ENCODE results near the gene SYNE1. TPM values are rescaled to one million over a fixed set of nuclear protein-coding genes. Genes with fewer than 3 reads are reported as not detected.
"Not testable (repeated sequence)": the region's sequence is repeated elsewhere in the genome, so short reads cannot be mapped to it uniquely, and the experiment has no call there.

The SYNE1 gene
- total RNA-seq, 1 donor from 2014 or later, result 26.6 TPM

DNA sequence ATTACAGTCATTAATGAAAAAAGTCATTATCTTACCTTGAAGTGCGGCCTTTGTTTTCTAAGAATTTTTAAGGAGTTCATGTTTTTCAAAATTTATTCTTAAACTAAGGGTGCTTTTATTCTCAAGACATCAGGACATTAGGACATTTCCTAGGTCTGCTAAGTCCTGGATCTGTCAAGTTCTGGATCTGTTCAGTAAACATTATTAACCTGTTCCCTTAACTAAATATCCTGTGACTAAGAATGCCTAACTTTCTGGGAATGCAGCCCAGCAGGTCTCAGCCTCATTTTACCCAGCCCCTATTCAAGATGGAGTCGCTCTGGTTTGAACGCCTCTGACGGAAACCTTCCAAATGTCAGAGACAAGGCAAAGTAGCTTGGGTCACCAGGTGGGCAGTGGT is 302.6 kb downstream of the SYNE1 start:
- H3K27me3 Mint-ChIP-seq, result peaks cover 3% of the 10 kb centered on the region
- H3K27ac Mint-ChIP-seq, result no peak overlapping the region
- no peak for DNase-seq (ENCODE audit: extremely low spot score, unreplicated experiment)
- peaks cover 3% of the 10 kb centered on the region for H3K36me3 Mint-ChIP-seq
- H3K4me3 Mint-ChIP-seq, result no peak overlapping the region
- no peaks in the 10 kb centered on the region for H3K4me1 Mint-ChIP-seq (ENCODE audit: unreplicated experiment)
- no peak for TF ChIP-seq CTCF (conservative IDR thresholded peaks at IDR 0.05)
- no peaks in the 10 kb centered on the region for H3K9me3 Mint-ChIP-seq

GRCh38 chr6:152330961-152331360 is 306.2 kb downstream of the SYNE1 start:
- no peak overlapping the region for H3K4me3 Mint-ChIP-seq

DNA sequence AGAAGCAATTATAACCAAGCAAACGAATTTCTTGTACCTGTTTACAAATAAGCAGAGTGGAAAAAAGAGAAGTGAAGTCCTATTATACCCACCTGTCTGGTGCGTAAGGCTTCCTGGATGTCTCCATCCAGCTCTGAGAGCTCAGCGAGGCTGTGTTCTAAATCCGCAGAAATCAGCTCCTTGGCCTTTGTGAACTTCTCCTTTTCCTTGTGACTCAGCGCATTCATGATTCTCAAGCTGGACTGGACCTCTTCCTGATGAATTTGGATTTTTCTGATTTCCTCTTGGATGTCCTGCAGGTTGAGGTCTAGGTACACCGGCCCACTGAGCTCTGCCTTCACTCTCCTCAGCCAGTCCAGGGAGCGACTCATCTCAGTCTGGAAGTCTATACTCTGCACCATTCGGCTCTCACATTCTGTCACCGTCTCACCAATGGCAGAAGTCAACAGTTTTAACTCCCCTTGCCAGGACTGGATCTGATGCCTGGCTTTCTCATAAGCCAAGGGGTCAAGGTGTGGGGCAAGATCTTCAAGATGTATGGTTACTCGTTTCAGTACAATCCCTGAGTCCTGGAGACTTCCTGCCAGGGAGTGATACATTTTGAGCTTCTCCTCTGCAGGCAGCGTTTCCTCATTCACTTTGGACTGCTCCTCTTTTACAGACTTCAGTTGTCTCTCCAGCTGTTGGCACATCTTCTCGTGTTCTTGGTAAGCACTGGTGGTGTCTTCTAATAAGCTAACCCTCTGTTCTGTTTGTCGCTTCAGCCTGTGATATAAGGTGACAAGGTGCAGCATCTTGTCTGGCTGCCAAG is 307.3 kb downstream of the SYNE1 start:
- DNase-seq (ENCODE audit: extremely low spot score, unreplicated experiment), result no peak
- H3K9me3 Mint-ChIP-seq, result no peaks in the 10 kb centered on the region
- no peak overlapping the region for H3K27ac Mint-ChIP-seq
- TF ChIP-seq CTCF (conservative IDR thresholded peaks at IDR 0.05), result no peak
- no peaks in the 10 kb centered on the region for H3K27me3 Mint-ChIP-seq
- H3K4me3 Mint-ChIP-seq, result no peak overlapping the region
- no peaks in the 10 kb centered on the region for H3K4me1 Mint-ChIP-seq (ENCODE audit: unreplicated experiment)
- no peaks in the 10 kb centered on the region for H3K36me3 Mint-ChIP-seq

More at GRCh38 chr6:152330961-152331360, 306.2 kb downstream of the SYNE1 start:
- Mint-ChIP-seq H3K27ac (no peak overlapping the region), H3K36me3 (no peaks in the 10 kb centered on the region), H3K27me3 (no peaks in the 10 kb centered on the region), H3K9me3 (no peaks in the 10 kb centered on the region), H3K4me1 (ENCODE audit: unreplicated experiment) (no peaks in the 10 kb centered on the region)
- no peak for DNase-seq (ENCODE audit: extremely low spot score, unreplicated experiment)
- TF ChIP-seq CTCF (conservative IDR thresholded peaks at IDR 0.05), result no peak

- H3K27me3 Mint-ChIP-seq; H3K9me3 Mint-ChIP-seq; DNase-seq (ENCODE audit: extremely low spot score, unreplicated experiment); H3K36me3 Mint-ChIP-seq; H3K27ac Mint-ChIP-seq; H3K4me3 Mint-ChIP-seq; H3K4me1 Mint-ChIP-seq (ENCODE audit: unreplicated experiment): not testable (repeated sequence)
Measured at GRCh38 chr6:152328200-152328599, 309.0 kb downstream of the SYNE1 start.

DNA sequence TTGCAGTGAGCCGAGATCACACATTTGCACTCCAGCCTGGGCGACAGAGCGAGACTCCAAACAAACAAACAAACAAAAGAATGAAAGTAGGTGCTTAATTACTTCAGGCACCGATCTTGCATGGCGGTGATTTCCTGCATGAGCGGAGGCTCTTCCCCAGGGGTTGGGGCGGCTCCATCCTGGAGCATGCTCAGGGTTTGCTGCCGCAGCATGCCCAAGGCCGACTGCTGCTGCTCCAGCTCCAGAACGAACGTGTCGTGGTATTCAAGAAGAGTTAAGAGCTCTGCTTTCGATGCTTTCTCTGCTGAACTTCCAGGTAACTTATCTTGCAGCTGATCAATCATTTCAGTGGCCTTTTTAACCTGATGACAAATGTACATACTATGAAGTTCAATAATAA is 313.8 kb downstream of the SYNE1 start:
- no peaks in the 10 kb centered on the region for H3K27me3 Mint-ChIP-seq
- DNase-seq (ENCODE audit: extremely low spot score, unreplicated experiment), result no peak
- no peak overlapping the region for H3K27ac Mint-ChIP-seq

More for the DNA sequence above, 313.8 kb downstream of the SYNE1 start:
- Mint-ChIP-seq H3K9me3 (no peaks in the 10 kb centered on the region), H3K4me1 (ENCODE audit: unreplicated experiment) (no peaks in the 10 kb centered on the region), H3K36me3 (peaks cover 5% of the 10 kb centered on the region), H3K4me3 (no peak overlapping the region)
- no peak for TF ChIP-seq CTCF (conservative IDR thresholded peaks at IDR 0.05)

Data from type B pancreatic cell (in vitro differentiated cells).